Tibial nerve (tissue), 3 donors: ENCODE data around the gene MRTFA.

Experiments used
- CTCF ChIP-seq, 5 experiments: fragments of 200-600 bp in 3 of 5; fragments of 450-650 bp in 2 of 5; sonication (generic) in 3 of 5; IDR thresholded peaks; one replicate each; pipeline ENCODE4 v1.5.1; 2016 to 2019; ENCODE audit warnings: antibody characterized with exemption in 5 of 5, mild to moderate bottlenecking in 3 of 5, moderate library complexity in 2 of 5
- POLR2A ChIP-seq, 2 donors: fragments of 450-650 bp; IDR thresholded peaks; one replicate each; pipeline ENCODE4 v1.6.1; 2017; ENCODE audit warnings: antibody characterized with exemption in 2 of 2, mild to moderate bottlenecking in 2 of 2, moderate library complexity in 2 of 2

GRCh38 chr22:40392618-40393017 lies 243.9 kb downstream of the MRTFA start:
- TF ChIP-seq POLR2A (IDR thresholded peaks at IDR 0.05) (no peak), CTCF (IDR thresholded peaks at IDR 0.05) (no peak)
